EL (cell line): Measurements from ENCODE around the gene BEX3.
"Not testable (repeated sequence)": the region's sequence is repeated elsewhere in the genome, so short reads cannot be mapped to it uniquely, and the experiment has no call there.

Source experiments
- DNase-seq: peaks from one replicate; pipeline ENCODE4 v3.0.0-alpha.2; 2016

BEX3 gene

DNA sequence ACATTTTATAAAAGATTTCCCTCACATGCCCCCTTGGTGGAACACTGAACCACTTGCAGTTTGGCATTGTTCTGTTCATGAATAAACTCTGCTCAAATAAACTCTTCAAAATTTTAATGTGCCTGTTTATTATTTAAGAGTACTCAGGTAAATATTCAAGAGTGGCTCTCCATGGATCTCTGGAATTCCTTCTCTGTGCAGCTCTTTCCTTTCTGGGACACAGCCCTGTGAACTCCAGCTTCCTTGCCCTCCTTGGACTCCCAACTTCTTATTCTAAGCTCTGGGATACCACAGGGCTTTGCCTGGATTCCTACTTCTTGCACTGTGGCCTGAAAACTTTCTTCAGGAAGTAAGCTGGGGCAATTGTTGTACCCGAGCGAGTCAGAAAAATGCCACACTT lies 8.3 kb downstream of the BEX3 start:
- DNase-seq = no peak

DNA sequence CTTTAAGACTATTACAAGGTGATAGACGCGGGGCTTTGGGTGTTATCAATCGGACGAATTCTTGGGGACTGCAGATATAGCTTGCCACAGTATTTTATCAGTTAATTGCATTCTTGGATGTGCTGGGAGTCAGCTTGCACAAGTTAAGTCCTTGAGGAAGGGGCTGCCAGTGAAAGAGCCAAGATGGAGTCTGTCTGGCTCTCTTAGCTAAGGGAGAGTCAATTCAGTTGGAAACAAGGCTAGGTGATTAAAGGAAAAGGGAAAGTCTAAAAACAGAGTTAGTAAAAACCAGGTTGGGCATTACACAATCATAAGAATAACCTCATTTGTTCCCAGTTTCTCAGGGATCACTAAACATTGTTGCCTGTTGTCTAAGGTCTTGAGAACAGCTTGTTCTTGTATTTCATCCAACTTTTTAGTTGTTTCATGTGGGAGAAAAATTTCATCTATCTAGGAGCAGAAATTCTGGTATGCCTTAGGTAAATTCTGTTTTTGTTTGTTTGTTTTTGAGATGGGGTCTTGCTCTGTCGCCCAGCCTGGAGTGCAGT lies 9.0 kb downstream of the BEX3 start:
- not testable (repeated sequence) for DNase-seq

GRCh38 chrX:103386332-103386731 lies 10.0 kb downstream of the BEX3 start:
- DNase-seq = no peak

DNA sequence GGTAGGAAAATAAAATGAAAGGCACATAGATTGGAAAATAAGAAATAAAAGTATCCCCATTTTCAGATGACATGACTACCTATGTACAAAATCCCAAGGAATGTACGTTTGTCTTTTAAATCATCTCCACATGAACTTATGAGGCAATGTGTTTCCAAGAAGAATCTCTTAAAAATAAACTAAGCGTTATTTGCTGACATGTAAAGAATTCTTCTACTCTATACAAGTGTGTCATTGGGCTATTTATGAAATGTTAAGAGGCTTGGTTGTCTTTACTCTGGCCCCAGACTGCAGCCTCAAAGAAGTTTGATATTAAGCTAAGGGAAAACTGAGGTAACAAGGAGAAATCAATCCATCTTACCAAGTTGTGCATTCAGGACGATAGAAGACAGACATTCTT lies 17.1 kb downstream of the BEX3 start:
- DNase-seq = no peak

GRCh38 chrX:103396186-103396585 lies 19.8 kb downstream of the BEX3 start:
- peak; percentile 71 for DNase-seq

- no peak for DNase-seq
These were observed 20.3 kb downstream of the BEX3 start for GRCh38 chrX:103396660-103397059.

GRCh38 chrX:103397707-103398106 lies 21.4 kb downstream of the BEX3 start:
- no peak for DNase-seq

- peak; percentile 83 for DNase-seq
These were observed 22.1 kb downstream of the BEX3 start for GRCh38 chrX:103398421-103398864.

DNA sequence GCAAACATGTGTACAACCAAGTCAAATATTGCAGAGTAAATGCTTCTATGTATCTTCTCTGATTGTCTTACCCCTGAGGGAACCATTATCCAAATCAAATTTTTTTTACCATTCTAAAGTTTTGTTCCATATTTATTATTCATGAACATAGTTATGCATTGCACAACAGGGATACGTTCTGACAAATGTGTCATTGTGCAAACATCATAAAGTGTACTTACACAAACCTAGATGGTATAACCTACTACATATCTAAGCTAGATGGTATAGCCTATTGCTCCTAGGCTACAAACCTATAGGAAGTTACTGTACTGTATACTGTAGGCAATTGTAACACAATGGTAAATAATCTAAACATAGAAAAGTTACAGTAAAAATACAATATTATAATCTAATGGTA lies 23.4 kb downstream of the BEX3 start:
- DNase-seq = no peak

GRCh38 chrX:103400931-103401330 lies 24.6 kb downstream of the BEX3 start:
- DNase-seq = no peak

- peak; percentile 86 for DNase-seq
These were observed 28.1 kb downstream of the BEX3 start for GRCh38 chrX:103404231-103405008.

- DNase-seq = no peak
These were observed 28.6 kb downstream of the BEX3 start for GRCh38 chrX:103405009-103405333.

- DNase-seq = no peak
These were observed 29.9 kb downstream of the BEX3 start for GRCh38 chrX:103406256-103406655.

- no peak for DNase-seq
These were observed 31.4 kb downstream of the BEX3 start for GRCh38 chrX:103407776-103408175.

- DNase-seq = not testable (repeated sequence)
These were observed 35.4 kb downstream of the BEX3 start for GRCh38 chrX:103411721-103412120.

DNA sequence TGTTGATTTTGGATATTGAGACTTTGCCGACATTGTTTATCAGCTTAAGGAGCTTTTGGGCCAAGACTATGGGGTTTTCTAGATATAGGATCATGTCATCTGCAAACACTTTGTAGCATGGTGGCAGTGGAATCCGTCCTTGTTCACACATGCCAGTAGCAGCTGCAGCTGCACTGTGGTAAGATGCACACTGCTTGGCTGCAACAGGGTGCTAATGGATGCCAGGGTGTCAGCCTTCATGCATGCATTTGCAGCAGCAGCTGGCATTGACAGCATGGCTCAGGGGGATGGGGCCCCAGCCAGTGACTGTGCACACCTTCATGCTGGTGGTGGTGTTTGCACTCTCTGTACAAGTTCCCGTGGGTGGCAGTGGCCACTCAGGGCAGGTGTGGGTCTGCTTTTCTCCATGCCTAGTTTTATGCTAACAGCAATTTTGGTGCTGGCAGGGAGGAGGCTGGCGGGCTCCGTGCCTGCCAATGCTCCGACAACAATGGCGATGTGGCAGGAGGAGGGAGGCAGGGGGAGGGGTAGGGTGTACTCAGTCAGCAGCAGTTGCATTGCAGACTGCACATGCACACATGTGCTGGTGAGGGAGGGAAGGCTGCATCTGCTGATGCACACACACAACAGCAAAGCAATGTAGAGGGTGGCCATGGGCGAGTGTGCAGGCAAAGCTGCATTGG lies 37.5 kb downstream of the BEX3 start:
- no peak for DNase-seq

- no peak for DNase-seq
These were observed 38.2 kb downstream of the BEX3 start for GRCh38 chrX:103414561-103414960.

- no peak for DNase-seq
These were observed 38.7 kb downstream of the BEX3 start for GRCh38 chrX:103415068-103415467.

GRCh38 chrX:103415528-103415927 lies 39.2 kb downstream of the BEX3 start:
- no peak for DNase-seq

DNA sequence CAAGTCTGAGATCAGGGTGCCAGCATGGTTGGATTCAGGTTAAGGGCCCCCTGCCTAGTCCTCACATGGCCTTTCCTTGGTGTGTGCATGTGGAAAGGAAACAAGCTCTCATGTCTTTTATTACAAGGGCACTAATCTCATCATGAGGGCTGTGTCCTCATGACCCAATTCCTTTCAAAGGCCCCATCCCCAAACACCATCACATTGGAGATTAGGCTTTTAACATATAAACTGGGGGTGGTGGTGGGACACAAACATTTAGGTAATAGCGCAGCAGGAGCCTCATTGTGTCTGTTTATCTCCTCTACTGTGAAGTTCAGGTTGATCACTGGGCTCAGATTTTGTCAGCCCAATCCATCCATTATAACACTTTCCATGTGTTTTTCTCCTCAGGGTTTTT lies 41.0 kb downstream of the BEX3 start:
- no peak for DNase-seq

- peak; percentile 5 for DNase-seq
These were observed 41.6 kb downstream of the BEX3 start for GRCh38 chrX:103417933-103418332.

GRCh38 chrX:103418811-103419340 lies 42.5 kb downstream of the BEX3 start:
- no peak for DNase-seq

- no peak for DNase-seq
These were observed 47.8 kb downstream of the BEX3 start for GRCh38 chrX:103423955-103424638.
